GM18499 (cell line): ENCODE data around the gene GPRIN3.

Source experiments
- ATAC-seq: cut with Tn5 transposase; IDR thresholded peaks from one replicate; pipeline ENCODE4 v1.9.1; 2021; ENCODE audit warnings: moderate number of reproducible peaks; ENCODE audit not compliant: insufficient read depth, unreplicated experiment

The GPRIN3 gene

DNA sequence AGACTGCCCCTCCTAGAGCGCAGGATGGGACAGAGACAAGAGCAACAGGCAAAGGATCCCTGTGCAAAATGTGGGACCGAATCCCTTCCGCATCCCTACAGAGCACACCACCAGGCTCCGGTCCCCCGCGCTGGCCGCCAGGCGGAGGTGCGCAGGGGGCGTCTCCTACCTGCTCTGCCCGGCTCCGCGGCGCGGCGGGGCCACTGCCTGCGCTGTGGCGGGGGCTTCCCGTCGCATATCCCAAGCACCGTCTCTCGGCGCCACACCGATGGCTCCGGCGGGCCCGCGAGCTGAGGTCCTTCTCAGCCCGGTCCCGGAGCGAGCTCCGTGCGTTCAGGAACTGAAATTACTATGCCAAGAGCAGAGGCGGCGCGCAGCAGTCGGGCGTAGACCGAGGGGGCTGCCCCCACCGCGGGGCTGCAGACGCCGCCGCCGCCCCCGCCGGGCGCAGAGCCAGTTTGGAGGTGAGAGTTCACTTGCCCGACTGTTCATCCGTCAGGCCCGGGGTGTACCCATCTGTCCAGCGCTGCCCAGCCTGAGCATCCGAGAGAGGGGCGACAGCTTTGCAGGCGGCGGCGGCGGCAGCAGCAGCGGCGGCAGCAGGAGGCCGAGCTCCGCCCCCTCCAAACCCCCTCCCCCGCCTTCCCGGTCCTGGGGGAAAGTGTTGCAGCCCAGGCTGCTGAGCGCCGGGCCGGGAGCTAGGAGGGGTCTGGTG is at the start of gene GPRIN3:
Gene GPRIN3 (minus strand): TSS at position 355 of the 715 bp plus-strand sequence. CDS start 57,690 bp downstream, outside the sequence.
- no peak for ATAC-seq

- ATAC-seq = no peak
These were observed 49.7 kb upstream of the GPRIN3 start for GRCh38 chr4:89357340-89357739.

DNA sequence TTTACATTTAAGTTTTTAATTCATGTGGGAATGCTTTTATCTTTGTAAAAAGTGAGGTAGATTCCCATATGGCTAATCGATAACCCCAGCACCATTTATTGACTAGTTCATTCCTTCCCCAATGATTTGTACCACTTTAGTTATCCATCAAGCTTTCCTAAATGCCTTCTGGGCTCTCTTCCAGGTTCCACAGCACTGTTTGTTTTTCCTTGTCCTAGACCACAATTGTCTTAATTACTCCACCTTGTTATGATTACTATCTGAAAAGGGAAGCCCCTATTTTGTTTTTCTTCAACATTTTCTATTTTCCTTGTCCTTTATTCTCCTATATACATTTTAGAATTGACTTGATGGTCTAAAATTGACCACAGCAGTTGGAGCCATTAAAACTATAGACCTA is 48.5 kb upstream of the GPRIN3 start:
- no peak for ATAC-seq

GRCh38 chr4:89353514-89353913 is 45.9 kb upstream of the GPRIN3 start:
- no peak for ATAC-seq

- no peak for ATAC-seq
These were observed 44.9 kb upstream of the GPRIN3 start for GRCh38 chr4:89352541-89352940.

GRCh38 chr4:89351201-89351600 is 43.6 kb upstream of the GPRIN3 start:
- ATAC-seq = no peak

- no peak for ATAC-seq
These were observed 39.9 kb upstream of the GPRIN3 start for GRCh38 chr4:89347363-89348025.

- no peak for ATAC-seq
These were observed 37.0 kb upstream of the GPRIN3 start for GRCh38 chr4:89344571-89344970.

GRCh38 chr4:89338206-89338605 is 30.6 kb upstream of the GPRIN3 start:
- ATAC-seq = no peak

GRCh38 chr4:89337681-89338080 is 30.1 kb upstream of the GPRIN3 start:
- no peak for ATAC-seq

DNA sequence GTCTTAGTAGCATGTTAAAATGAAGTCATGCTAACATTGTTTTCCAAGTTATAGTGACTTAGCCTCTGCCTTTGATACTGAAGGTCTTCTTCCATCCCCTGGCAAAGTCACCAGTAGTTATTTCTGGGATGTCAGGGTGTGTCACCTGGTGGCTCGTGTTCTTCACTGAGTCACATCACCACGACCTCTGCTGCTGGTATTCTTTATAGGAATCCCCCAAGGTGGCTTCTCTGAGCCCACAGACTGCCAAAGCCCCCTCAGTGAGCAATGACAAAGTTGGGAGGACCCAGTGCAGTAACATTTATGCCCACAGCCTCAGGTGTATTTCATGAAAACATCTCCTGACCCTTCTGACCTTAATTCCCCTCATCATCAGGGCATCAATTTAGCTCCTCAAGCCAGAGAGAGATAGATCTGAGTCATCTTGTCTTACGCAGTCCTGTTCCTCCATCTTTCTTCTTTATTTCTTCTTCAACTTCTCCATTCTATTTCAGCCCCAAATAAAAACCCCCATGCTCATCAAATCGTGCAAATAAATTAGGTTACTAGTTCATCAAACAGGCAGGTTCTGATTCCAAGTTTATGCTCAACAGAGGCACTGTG is 29.3 kb upstream of the GPRIN3 start:
- ATAC-seq = no peak

GRCh38 chr4:89334830-89335229 is 27.2 kb upstream of the GPRIN3 start:
- ATAC-seq = no peak

GRCh38 chr4:89334311-89334710 is 26.7 kb upstream of the GPRIN3 start:
- ATAC-seq = no peak

GRCh38 chr4:89331686-89332544 is 24.3 kb upstream of the GPRIN3 start:
- no peak for ATAC-seq

DNA sequence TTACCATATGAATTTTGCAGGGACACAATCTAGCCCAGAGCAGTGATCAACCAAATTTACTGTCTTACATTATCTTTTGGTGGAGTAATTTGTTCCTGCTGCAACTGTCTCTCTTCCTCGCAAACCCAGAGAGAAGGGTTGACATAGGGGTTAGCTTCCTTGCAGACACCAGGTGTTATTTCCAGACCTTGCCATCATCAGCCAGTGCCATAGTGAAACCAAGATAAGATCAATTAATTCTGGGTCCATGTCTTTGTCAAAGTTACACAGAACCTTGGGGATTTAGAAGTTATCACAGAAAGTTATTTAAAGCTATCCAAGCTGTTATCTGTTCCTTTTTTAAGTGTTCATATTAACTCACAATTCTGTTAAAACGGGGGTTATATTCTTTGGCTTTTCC is 23.6 kb upstream of the GPRIN3 start:
- no peak for ATAC-seq

DNA sequence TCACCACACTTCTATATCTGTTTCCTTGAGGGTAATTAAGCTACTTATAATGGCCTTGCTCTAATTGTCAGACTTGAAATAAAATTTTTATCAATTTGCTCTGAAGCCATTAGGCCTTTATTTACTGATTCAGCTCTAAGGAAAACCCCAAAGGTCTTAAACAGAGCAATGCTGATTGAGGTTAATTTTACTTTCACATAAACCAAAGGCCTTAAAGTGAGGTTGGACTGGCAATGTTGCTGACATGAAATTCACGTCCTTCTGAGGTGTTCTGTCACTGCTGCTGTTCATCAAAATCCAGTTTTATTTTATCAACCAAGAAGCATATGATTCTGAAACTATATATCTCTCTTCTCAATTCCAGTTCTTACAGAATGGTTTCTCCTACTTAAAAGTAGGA is 21.7 kb upstream of the GPRIN3 start:
- no peak for ATAC-seq

DNA sequence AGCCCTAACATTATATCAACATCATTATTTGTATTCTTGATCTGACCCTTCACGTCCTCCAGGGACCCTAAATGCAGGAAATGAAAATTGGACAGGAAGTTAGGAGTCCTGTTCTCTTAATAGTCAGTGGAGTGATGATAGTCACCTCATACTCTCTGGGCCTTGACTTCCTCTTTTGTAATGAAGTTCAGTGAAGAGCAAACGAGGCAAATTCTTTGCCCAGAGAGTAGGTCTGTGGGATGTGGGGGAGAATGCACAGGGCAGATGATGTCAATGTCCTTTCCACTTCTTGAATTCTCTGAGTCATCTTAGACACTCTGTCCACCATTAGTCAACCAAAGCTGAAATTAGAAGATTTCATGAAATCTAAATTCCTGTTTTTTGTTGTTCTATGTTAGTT is 17.1 kb upstream of the GPRIN3 start:
- peak; percentile 93 for ATAC-seq

DNA sequence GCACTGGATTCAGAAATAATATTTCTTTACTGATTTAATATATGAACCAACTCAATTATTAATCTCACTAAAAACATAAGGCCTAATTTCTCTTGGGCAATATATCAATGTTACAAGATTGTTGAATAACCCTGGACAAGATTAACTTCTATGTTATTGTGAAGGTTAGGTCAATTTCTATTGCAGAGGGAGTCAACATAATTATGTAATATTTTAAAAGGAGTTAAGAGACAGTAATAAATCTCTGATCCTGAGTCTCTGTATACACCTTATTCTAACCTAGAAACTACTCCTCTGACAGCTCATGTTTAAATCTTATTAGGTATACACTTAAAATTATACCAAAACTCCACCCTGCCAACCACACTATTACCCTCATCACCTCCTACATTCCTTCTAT is 15.1 kb upstream of the GPRIN3 start:
- no peak for ATAC-seq

GRCh38 chr4:89319756-89320155 is 12.2 kb upstream of the GPRIN3 start:
- no peak for ATAC-seq

DNA sequence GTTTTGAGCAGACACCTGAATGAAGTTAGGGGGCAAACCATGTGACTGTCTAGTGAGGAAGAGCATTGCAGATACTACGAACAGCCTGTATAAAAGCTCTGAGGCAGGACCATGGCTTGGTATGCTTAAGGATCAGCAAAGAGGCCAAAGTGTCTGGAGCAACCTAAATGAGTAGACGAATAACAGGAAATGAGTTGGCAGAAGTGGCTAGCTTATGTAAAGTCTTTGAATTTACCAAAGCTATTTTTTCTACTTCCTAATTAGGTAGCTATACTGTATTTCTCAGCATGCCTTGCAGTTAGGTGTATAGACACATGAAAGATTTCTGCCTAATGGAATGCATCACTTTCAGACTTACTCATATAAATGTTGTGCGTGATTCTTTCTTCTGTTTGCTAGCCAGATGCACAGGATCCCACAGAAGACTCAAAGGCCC is 9.3 kb upstream of the GPRIN3 start:
- no peak for ATAC-seq

DNA sequence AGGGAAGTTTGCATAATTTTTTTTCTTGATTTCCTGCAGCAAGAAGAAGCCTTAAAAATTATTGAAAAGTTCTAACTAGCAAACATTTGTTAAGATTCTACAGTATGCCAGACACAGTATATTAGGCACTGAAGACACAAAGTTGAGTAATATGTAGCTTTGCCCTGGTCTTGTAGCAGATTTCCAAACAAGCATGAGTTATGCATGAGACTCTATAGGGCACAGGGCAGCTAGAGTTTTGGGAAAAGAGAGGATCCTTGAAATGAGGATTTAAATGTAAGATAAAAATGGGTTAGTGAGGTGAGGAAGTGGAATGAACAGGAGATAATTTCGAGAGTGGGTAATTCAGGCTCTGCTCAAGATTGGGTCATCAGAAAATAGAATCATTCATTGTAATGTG is 8.6 kb upstream of the GPRIN3 start:
- no peak for ATAC-seq
